Heart right ventricle (tissue), 16 donors: ENCODE measurements around the gene AKAP6. TPM values are rescaled to one million over a fixed set of nuclear protein-coding genes. Genes with fewer than 3 reads are reported as not detected.

ENCODE experiments used
- ATAC-seq, 8 donors: fragments of 200-7000 bp; cut with Tn5 transposase; one replicate each; pipeline ENCODE4 v1.9.1; 2020; ENCODE audit warnings: mild to moderate bottlenecking in 8 of 8, moderate library complexity in 8 of 8, moderate number of reproducible peaks in 1 of 8
- DNase-seq, 2 donors: peaks; one replicate each; pipeline ENCODE4 v3.0.0-alpha.2; 2020
- H3K27ac ChIP-seq, 10 donors: fragments of 200-600 bp; sonication (generic) in 2 of 10; one replicate each; pipeline versions ENCODE4 v1.5.0 to v1.8.0; 2020 to 2022; ENCODE audit warnings: mild to moderate bottlenecking in 3 of 10
- H3K27me3 ChIP-seq, 7 donors: fragments of 200-600 bp; one replicate each; pipeline ENCODE4 v1.8.0; 2021 to 2022; ENCODE audit warnings: mild to moderate bottlenecking in 2 of 7
- H3K36me3 ChIP-seq, 9 donors: fragments of 200-600 bp; sonication (generic) in 1 of 9; one replicate each; pipeline versions ENCODE4 v1.5.0 to v1.8.0; 2020 to 2022; ENCODE audit warnings: mild to moderate bottlenecking in 2 of 9
- H3K4me1 ChIP-seq, 9 donors: fragments of 200-600 bp; sonication (generic) in 1 of 9; one replicate each; pipeline versions ENCODE4 v1.5.0 to v1.8.0; 2020 to 2022; ENCODE audit warnings: mild to moderate bottlenecking in 4 of 9
- H3K4me3 ChIP-seq, 10 donors: fragments of 200-600 bp; sonication (generic) in 2 of 10; one replicate each; pipeline versions ENCODE4 v1.5.0 to v1.8.0; 2020 to 2022; ENCODE audit warnings: mild to moderate bottlenecking in 7 of 10, moderate library complexity in 2 of 10
- H3K9me3 ChIP-seq, 11 donors: fragments of 200-600 bp in 10 of 11; sonication (generic) in 2 of 11; one replicate each; pipeline versions ENCODE4 v1.5.0 to v1.8.0; 2013 to 2022; ENCODE audit warnings: mild to moderate bottlenecking in 2 of 11, control low read depth in 1 of 11, moderate library complexity in 1 of 11
- WGBS, 2 donors: extraction: QIAGEN DNeasy Blood & Tissue Kit; methylation state at CpG; one replicate each; pipeline ENCODE4 v1.1.7; 2013; ENCODE audit warnings: inconsistent platforms in 1 of 2; 5-methylcytosine and 5-hydroxymethylcytosine counted together
- intact Hi-C, 10 donors: fragments of 100-400 bp; cut with DNase I; formaldehyde crosslinking; loops; one replicate each; pipeline versions ENCODE4 v1.11.1 to v1.14.2; 2022
- polyA plus RNA-seq, 2 donors: library from polyadenylated mRNA; stranded (reverse); fragments of 200-250 nt; gene quantifications; one replicate each; pipeline ENCODE4 v1.2.3, GENCODE V29; 2013
- total RNA-seq, 10 donors: library from RNA; stranded (reverse); fragmentation: NEBNext Ultra II Directional in 3 of 10; extraction: Animal tissue kit (Norgen Biotek cat#: 25700) in 3 of 10; gene quantifications; one replicate each; pipeline versions ENCODE4 v1.2.1 to v1.2.4, GENCODE V29; 2021 to 2023
- TF ChIP-seq, protein P1 (sequence below), 9 donors: fragments of 200-600 bp; sonication (generic) in 2 of 9; IDR thresholded peaks; one replicate each; pipeline versions ENCODE4 v1.5.0 to v1.8.0; 2021 to 2022; ENCODE audit warnings: antibody characterized with exemption in 9 of 9, mild to moderate bottlenecking in 5 of 9, moderate library complexity in 1 of 9
- donor health status: Arrhythmogenic right ventricular cardiomyopathy.
- donor health status: ischemic (EF 13 %, LVEDD 7.1; RV severe dilation, severe dysfunction).
- donor health status: healthy with polysubstance abuse.
- donor health status: DM: no; HTN: yes; CAD: no.
- donor health status: DM: no; HTN: no; CAD: no.
- donor health status: ischemic (EF 25% LVEDD 6.9; RV normal size, moderate dysfunction).
- donor health status: ischemic (EF 25% LVEDD 5.7; RV mildly dilated, moderate dysfunction).
- donor health status: healthy.
- donor health status: DM: yes; HTN: yes; CAD: no.
- donor health status: Ischemic cardiomyopathy.
- donor health status: ischemic (EF 35%, LVEDD 5.7; RV mildly dilated, moderate dysfunction).
- donor health status: nonischemic (EF 11% LVEDD 7.7; RV severe dilation, severe dysfunction).
- donor health status: DM: yes; HTN: yes; CAD: no.
- donor health status: PGD.
- donor health status: ischemic (EF 29% LVEDD 5.4; RV normal size, mild dysfunction).
- donor health status: nonischemic (EF 23%, LVEDD 6.1; RV moderate dilation, normal function).

AKAP6 gene
- total and polyA plus RNA-seq, 12 donors: 13.5 to 332 (median 229) TPM

- H3K4me3 ChIP-seq: no peak overlapping the region
- peaks cover 0 to 12% (median 0%) of the 10 kb centered on the region in 11 donors for H3K9me3 ChIP-seq
- ATAC-seq (no peak), DNase-seq (no peak)
- H3K27me3 ChIP-seq: no peaks in the 10 kb centered on the region
- WGBS, 2 donors: 44 to 70% methylated on average over 1 of the region's 1 CpG
- H3K27ac ChIP-seq: peak overlapping the region in 4 of 10 donors; percentile 60 to 73 (median 66)
- intact Hi-C loops: no loop called here
- TF ChIP-seq, protein P1, sequence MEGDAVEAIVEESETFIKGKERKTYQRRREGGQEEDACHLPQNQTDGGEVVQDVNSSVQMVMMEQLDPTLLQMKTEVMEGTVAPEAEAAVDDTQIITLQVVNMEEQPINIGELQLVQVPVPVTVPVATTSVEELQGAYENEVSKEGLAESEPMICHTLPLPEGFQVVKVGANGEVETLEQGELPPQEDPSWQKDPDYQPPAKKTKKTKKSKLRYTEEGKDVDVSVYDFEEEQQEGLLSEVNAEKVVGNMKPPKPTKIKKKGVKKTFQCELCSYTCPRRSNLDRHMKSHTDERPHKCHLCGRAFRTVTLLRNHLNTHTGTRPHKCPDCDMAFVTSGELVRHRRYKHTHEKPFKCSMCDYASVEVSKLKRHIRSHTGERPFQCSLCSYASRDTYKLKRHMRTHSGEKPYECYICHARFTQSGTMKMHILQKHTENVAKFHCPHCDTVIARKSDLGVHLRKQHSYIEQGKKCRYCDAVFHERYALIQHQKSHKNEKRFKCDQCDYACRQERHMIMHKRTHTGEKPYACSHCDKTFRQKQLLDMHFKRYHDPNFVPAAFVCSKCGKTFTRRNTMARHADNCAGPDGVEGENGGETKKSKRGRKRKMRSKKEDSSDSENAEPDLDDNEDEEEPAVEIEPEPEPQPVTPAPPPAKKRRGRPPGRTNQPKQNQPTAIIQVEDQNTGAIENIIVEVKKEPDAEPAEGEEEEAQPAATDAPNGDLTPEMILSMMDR (IDR thresholded peaks at IDR 0.05): no peak
- H3K4me1 ChIP-seq: peaks cover 0 to 33% (median 3%) of the 10 kb centered on the region in 9 donors
- H3K36me3 ChIP-seq: no peaks in the 10 kb centered on the region
Measured at GRCh38 chr14:32426028-32426427, 96.9 kb downstream of the AKAP6 start.

- peak; percentile 34 to 79 (median 70) for ATAC-seq
- TF ChIP-seq, protein P1 (IDR thresholded peaks at IDR 0.05): no peak
- H3K27ac ChIP-seq: peak overlapping the region in 9 of 10 donors; percentile 33 to 74 (median 61)
- H3K9me3 ChIP-seq: peaks cover 0 to 10% (median 0%) of the 10 kb centered on the region in 11 donors
- DNase-seq: no peak
- H3K4me1 ChIP-seq: peaks cover 0 to 33% (median 3%) of the 10 kb centered on the region in 9 donors
- no peaks in the 10 kb centered on the region for H3K36me3 ChIP-seq
- 53 to 54% methylated on average over 8 of the region's 8 CpGs for WGBS, 2 donors
- intact Hi-C loops: no loop called here
- H3K4me3 ChIP-seq: no peak overlapping the region
- no peaks in the 10 kb centered on the region for H3K27me3 ChIP-seq
Measured at GRCh38 chr14:32426586-32427388, 97.7 kb downstream of the AKAP6 start.

DNA sequence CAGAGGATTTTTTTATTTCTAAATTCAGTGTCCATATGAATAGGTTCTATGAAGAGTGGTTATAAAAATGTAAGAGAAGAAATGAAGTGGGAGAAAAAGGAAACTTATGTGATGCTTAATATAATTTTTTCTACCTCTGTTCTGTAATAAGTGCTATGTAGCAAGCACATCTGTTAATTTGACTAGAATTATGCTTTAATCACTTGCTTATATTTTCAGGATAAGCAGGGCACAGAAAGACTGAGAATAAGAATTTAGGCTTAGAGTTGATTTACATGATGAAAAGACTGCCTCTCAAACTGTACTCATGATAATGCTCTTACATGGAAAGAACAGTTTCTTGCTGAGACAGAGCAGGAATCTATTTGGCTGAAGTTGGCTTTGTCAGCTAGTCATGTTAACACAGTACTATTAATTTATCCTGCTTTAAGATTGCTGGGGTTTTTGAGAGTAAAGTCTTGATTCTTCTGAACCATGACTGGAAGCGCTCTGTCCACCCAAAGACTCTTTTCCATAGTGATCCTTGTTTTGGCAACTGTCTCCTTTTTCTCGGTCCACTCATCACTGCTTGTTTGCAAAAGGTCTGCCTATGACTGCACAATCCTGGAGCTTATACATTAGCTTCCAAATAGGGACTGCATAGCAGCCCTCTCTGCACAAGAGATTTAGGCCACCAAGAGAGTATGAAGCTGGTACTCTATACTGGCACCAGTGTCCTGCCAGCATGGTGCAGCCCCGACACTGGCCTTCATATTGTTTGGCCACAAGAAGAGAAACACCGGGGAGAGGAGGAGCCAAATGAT is 98.8 kb downstream of the AKAP6 start:
- Histone ChIP-seq H3K4me1 (peaks cover 0 to 34% (median 6%) of the 10 kb centered on the region in 9 donors), H3K27me3 (no peaks in the 10 kb centered on the region), H3K27ac (peak overlapping the region; percentile 14 to 74 (median 60)), H3K4me3 (peak overlapping the region in 5 of 10 donors; percentile 1 to 26 (median 15)), H3K36me3 (no peaks in the 10 kb centered on the region), H3K9me3 (peaks cover 0 to 2% (median 0%) of the 10 kb centered on the region in 11 donors)
- intact Hi-C loops: no loop called here
- WGBS, 2 donors: 36 to 54% methylated on average over 4 of the region's 4 CpGs
- no peak for DNase-seq
- TF ChIP-seq, protein P1 (IDR thresholded peaks at IDR 0.05): no peak
- ATAC-seq: peak in 7 of 8 donors; percentile 31 to 68 (median 46)

DNA sequence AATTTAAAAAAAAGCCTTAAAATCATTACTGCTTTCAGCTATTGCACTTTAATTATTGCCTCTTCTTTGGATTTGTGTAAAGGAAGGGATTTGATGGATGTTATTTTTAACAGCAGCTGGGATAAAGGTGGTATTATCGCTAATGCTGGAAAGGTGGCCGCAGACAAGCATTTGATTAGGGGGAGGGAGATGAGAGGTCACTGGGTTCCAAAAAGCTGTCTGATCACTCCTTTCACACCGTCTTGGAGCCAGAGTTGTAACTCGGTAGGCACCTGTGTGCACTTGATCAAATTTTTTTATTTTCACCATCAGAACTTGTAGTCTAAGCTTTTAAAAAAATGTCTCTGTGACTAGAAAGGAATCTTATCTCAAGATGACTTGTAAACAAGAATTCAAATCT is 99.8 kb downstream of the AKAP6 start:
- Histone ChIP-seq H3K4me1 (peaks cover 0 to 40% (median 13%) of the 10 kb centered on the region in 9 donors), H3K27me3 (no peaks in the 10 kb centered on the region), H3K4me3 (peak overlapping the region in 6 of 10 donors; percentile 0 to 26 (median 12)), H3K27ac (peak overlapping the region; percentile 14 to 74 (median 60)), H3K9me3 (no peaks in the 10 kb centered on the region), H3K36me3 (no peaks in the 10 kb centered on the region)
- intact Hi-C loops: no loop called here
- DNase-seq (no peak), ATAC-seq (peak in 4 of 8 donors; percentile 27 to 59 (median 44))
- TF ChIP-seq, protein P1 (IDR thresholded peaks at IDR 0.05): no peak
- 35 to 54% methylated on average over 4 of the region's 4 CpGs for WGBS, 2 donors
